Measurements from ENCODE around the gene PEMT. TPM values are rescaled to one million over a fixed set of nuclear protein-coding genes. Genes with fewer than 3 reads are reported as not detected.
A peak's percentile ranks its signal among the peaks of the same experiment; 100 is the strongest.

Gene PEMT
- total RNA-seq, 1 donor from 2014 or later: 41.9 TPM

- no peaks in the 10 kb centered on the region for H3K27me3 Mint-ChIP-seq (ENCODE audit: low read depth)
- H3K9me3 Mint-ChIP-seq: peaks cover 7% of the 10 kb centered on the region
- peaks cover 22% of the 10 kb centered on the region for H3K4me1 Mint-ChIP-seq
- H3K4me3 Mint-ChIP-seq: peak overlapping the region; percentile 88
- DNase-seq (ENCODE audit: low spot score in 2 of 2, unreplicated experiment in 2 of 2): no peak
- H3K27ac Mint-ChIP-seq: peak overlapping the region; percentile 92
- peaks cover 7% of the 10 kb centered on the region for H3K36me3 Mint-ChIP-seq
- no peak for TF ChIP-seq CTCF (IDR thresholded peaks at IDR 0.05; ENCODE audit: unreplicated experiment)
Observed at GRCh38 chr17:17590141-17590751, 1.3 kb downstream of the PEMT start.

- no peaks in the 10 kb centered on the region for H3K27me3 Mint-ChIP-seq (ENCODE audit: low read depth)
- H3K36me3 Mint-ChIP-seq: peaks cover 9% of the 10 kb centered on the region
- DNase-seq (ENCODE audit: low spot score in 2 of 2, unreplicated experiment in 2 of 2): no peak
- TF ChIP-seq CTCF (IDR thresholded peaks at IDR 0.05; ENCODE audit: unreplicated experiment): no peak
- H3K9me3 Mint-ChIP-seq: peaks cover 7% of the 10 kb centered on the region
- peak overlapping the region; percentile 92 for H3K27ac Mint-ChIP-seq
- peaks cover 22% of the 10 kb centered on the region for H3K4me1 Mint-ChIP-seq
- no peak overlapping the region for H3K4me3 Mint-ChIP-seq
Observed at GRCh38 chr17:17587614-17588337, 3.7 kb downstream of the PEMT start.

GRCh38 chr17:17582372-17582771 lies 9.1 kb downstream of the PEMT start:
- peaks cover 7% of the 10 kb centered on the region for H3K9me3 Mint-ChIP-seq
- TF ChIP-seq CTCF (IDR thresholded peaks at IDR 0.05; ENCODE audit: unreplicated experiment): no peak
- no peak for DNase-seq (ENCODE audit: low spot score in 2 of 2, unreplicated experiment in 2 of 2)
- H3K27me3 Mint-ChIP-seq (ENCODE audit: low read depth): no peaks in the 10 kb centered on the region
- peaks cover 8% of the 10 kb centered on the region for H3K36me3 Mint-ChIP-seq
- H3K27ac Mint-ChIP-seq: no peak overlapping the region
- H3K4me3 Mint-ChIP-seq: no peak overlapping the region
- H3K4me1 Mint-ChIP-seq: peaks cover 17% of the 10 kb centered on the region

GRCh38 chr17:17581509-17581908 lies 10.0 kb downstream of the PEMT start:
- Mint-ChIP-seq H3K36me3 (peaks cover 2% of the 10 kb centered on the region), H3K4me1 (peaks cover 24% of the 10 kb centered on the region), H3K9me3 (no peaks in the 10 kb centered on the region), H3K27me3 (ENCODE audit: low read depth) (no peaks in the 10 kb centered on the region), H3K4me3 (no peak overlapping the region), H3K27ac (peak overlapping the region; percentile 90)
- TF ChIP-seq CTCF (IDR thresholded peaks at IDR 0.05; ENCODE audit: unreplicated experiment): no peak
- DNase-seq (ENCODE audit: low spot score in 2 of 2, unreplicated experiment in 2 of 2): no peak

GRCh38 chr17:17580662-17581470 lies 10.6 kb downstream of the PEMT start:
- Mint-ChIP-seq H3K27me3 (ENCODE audit: low read depth) (no peaks in the 10 kb centered on the region), H3K9me3 (no peaks in the 10 kb centered on the region), H3K36me3 (peaks cover 2% of the 10 kb centered on the region), H3K4me1 (peaks cover 30% of the 10 kb centered on the region), H3K27ac (peak overlapping the region; percentile 90), H3K4me3 (no peak overlapping the region)
- TF ChIP-seq CTCF (IDR thresholded peaks at IDR 0.05; ENCODE audit: unreplicated experiment): no peak
- DNase-seq (ENCODE audit: low spot score in 2 of 2, unreplicated experiment in 2 of 2): no peak

Data from mesothelial cell of epicardium (in vitro differentiated cells).